GM12878 (cell line): Measurements from ENCODE around the gene SULF2.

Source experiments
- CEBPB ChIP-seq, 2 experiments: fragments of 150-350 bp in 1 of 2; IDR thresholded peaks; 2 replicates each; pipeline ENCODE4 v1.6.1; 2012 to 2014; ENCODE audit warnings: low read depth in 2 of 2, low read length in 2 of 2, borderline replicate concordance in 1 of 2, inconsistent platforms in 1 of 2
- ESRRA ChIP-seq: IDR thresholded peaks from 2 replicates; pipeline ENCODE4 v1.6.1; 2012; ENCODE audit warnings: mild to moderate bottlenecking, low read length, improper control_type of control experiment
- HDGF ChIP-seq: fragments of 450-650 bp; IDR thresholded peaks from 2 replicates; pipeline ENCODE4 v1.6.1; 2016; ENCODE audit warnings: antibody characterized with exemption
- JUND ChIP-seq: IDR thresholded peaks from 2 replicates; pipeline ENCODE4 v1.6.1; 2012; ENCODE audit warnings: low read depth, mild to moderate bottlenecking, low read length, improper control_type of control experiment, moderate library complexity
- POLR2A ChIP-seq: IDR thresholded peaks from 2 replicates; pipeline ENCODE4 v1.6.1; 2011; ENCODE audit warnings: low read depth, mild to moderate bottlenecking, low read length
- TAF1 ChIP-seq: IDR thresholded peaks from 2 replicates; pipeline ENCODE4 v1.6.1; 2011; ENCODE audit warnings: mild to moderate bottlenecking, low read depth, low read length, borderline replicate concordance
- TF ChIP-seq, protein P1 (sequence below), 3 experiments: IDR thresholded peaks in 2 of 3; conservative IDR thresholded peaks in 1 of 3; 2 replicates each; pipeline ENCODE4 v1.5.1; 2011; ENCODE audit warnings: low read depth in 3 of 3, low read length in 3 of 3, mild to moderate bottlenecking in 3 of 3, control low read depth in 2 of 3, moderate library complexity in 2 of 3, inconsistent platforms in 1 of 3, mixed read lengths in 1 of 3; ENCODE audit not compliant: control insufficient read depth in 2 of 3, insufficient read depth in 1 of 3; ENCODE audit errors: extremely low read depth in 1 of 3
- TF ChIP-seq, protein P2 (sequence below): IDR thresholded peaks from 2 replicates; pipeline ENCODE4 v1.6.1; 2011; ENCODE audit warnings: borderline replicate concordance, low read depth, mild to moderate bottlenecking, moderate library complexity, mixed read lengths, low read length; ENCODE audit not compliant: insufficient read depth; ENCODE audit errors: extremely low read length
- TF ChIP-seq, protein P3 (sequence below): IDR thresholded peaks from 2 replicates; pipeline ENCODE4 v1.6.1; 2011; ENCODE audit warnings: low read depth, mild to moderate bottlenecking, low read length, moderate library complexity, borderline replicate concordance; ENCODE audit errors: extremely low read depth

DNA sequence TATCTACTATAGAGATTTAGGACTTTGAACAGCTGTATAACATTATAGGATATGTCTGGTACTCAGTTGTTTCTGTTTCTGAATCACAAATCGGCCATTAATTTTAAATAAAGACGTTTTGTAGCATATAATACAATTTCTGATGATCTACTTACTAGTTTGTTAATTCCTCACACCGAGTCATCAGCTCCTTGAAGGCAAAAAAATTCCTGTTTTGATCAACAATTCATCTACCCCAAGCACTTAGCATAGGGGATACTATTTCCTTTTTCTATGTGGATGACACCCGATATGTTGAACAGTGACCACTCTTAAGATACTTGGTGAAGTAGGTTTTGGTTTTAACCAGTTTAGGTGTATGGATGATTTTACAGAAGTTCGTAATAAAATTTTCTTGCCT, 176.3 kb downstream of the SULF2 start:
- TF ChIP-seq CEBPB (IDR thresholded peaks at IDR 0.05; ENCODE audit: borderline replicate concordance in 1 of 2, low read depth in 2 of 2, low read length in 2 of 2) (no peak), ESRRA (no peak), POLR2A (no peak), JUND (no peak), HDGF (no peak), TAF1 (no peak)
- TF ChIP-seq, protein P1, sequence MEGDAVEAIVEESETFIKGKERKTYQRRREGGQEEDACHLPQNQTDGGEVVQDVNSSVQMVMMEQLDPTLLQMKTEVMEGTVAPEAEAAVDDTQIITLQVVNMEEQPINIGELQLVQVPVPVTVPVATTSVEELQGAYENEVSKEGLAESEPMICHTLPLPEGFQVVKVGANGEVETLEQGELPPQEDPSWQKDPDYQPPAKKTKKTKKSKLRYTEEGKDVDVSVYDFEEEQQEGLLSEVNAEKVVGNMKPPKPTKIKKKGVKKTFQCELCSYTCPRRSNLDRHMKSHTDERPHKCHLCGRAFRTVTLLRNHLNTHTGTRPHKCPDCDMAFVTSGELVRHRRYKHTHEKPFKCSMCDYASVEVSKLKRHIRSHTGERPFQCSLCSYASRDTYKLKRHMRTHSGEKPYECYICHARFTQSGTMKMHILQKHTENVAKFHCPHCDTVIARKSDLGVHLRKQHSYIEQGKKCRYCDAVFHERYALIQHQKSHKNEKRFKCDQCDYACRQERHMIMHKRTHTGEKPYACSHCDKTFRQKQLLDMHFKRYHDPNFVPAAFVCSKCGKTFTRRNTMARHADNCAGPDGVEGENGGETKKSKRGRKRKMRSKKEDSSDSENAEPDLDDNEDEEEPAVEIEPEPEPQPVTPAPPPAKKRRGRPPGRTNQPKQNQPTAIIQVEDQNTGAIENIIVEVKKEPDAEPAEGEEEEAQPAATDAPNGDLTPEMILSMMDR (IDR thresholded peaks at IDR 0.05 in 2 of 3, conservative IDR thresholded peaks at IDR 0.05 in 1 of 3; ENCODE audit: control insufficient read depth in 2 of 3, extremely low read depth in 1 of 3, insufficient read depth in 1 of 3, low read depth in 3 of 3, low read length in 3 of 3), result no peak
- TF ChIP-seq, protein P2, sequence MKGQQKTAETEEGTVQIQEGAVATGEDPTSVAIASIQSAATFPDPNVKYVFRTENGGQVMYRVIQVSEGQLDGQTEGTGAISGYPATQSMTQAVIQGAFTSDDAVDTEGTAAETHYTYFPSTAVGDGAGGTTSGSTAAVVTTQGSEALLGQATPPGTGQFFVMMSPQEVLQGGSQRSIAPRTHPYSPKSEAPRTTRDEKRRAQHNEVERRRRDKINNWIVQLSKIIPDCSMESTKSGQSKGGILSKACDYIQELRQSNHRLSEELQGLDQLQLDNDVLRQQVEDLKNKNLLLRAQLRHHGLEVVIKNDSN, result no peak
- TF ChIP-seq, protein P3, sequence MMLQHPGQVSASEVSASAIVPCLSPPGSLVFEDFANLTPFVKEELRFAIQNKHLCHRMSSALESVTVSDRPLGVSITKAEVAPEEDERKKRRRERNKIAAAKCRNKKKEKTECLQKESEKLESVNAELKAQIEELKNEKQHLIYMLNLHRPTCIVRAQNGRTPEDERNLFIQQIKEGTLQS, result no peak
